ENCODE data around the gene RAD50. TPM values are rescaled to one million over a fixed set of nuclear protein-coding genes. Genes with fewer than 3 reads are reported as not detected.
"Not testable (repeated sequence)": the region's sequence is repeated elsewhere in the genome, so short reads cannot be mapped to it uniquely, and the experiment has no call there.

The RAD50 gene
- total RNA-seq, 4 donors from 2014 or later, result 24.0 to 39.9 (median 29.3) TPM

DNA sequence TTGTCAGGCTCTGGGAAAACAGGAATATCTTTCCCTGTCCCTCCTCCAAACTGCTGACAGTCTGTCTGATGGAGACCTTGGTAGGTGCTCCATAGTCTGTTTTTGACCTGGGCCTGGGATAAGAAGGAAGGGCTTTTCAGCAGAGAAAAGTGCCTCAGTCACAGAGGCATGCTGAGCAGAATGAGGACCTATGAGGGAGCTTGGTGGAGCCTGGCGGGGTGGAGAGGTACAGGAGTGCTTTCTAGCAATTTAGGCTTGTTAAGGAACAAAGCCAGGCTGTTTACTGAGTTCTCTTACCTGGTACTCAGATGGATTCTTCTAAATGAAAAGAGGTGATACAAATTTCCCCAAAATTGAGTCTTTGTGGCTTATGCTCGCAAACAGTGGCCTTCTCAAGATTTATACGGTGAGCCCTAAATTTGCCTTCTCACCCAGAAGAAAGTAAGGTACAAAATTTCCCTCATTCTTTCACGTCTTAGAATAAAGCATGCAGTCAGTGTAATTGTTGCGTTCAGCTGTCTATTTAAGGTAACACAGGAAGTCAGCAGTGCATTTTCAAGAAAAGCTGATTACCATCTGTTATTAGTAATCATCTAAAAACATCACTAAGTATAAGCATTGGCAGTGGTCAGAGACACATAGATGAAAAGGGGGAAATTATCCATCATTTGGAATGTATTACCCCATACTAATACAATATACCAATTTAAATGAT is 72.6 kb downstream of the RAD50 start:
- TF ChIP-seq EP300 (IDR thresholded peaks at IDR 0.05) (no peak), POLR2A (IDR thresholded peaks at IDR 0.05; ENCODE audit: low read depth) (no peak), POLR2AphosphoS5 (IDR thresholded peaks at IDR 0.05) (no peak)
- TF ChIP-seq, protein P1, sequence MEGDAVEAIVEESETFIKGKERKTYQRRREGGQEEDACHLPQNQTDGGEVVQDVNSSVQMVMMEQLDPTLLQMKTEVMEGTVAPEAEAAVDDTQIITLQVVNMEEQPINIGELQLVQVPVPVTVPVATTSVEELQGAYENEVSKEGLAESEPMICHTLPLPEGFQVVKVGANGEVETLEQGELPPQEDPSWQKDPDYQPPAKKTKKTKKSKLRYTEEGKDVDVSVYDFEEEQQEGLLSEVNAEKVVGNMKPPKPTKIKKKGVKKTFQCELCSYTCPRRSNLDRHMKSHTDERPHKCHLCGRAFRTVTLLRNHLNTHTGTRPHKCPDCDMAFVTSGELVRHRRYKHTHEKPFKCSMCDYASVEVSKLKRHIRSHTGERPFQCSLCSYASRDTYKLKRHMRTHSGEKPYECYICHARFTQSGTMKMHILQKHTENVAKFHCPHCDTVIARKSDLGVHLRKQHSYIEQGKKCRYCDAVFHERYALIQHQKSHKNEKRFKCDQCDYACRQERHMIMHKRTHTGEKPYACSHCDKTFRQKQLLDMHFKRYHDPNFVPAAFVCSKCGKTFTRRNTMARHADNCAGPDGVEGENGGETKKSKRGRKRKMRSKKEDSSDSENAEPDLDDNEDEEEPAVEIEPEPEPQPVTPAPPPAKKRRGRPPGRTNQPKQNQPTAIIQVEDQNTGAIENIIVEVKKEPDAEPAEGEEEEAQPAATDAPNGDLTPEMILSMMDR (IDR thresholded peaks at IDR 0.05), result no peak
- no peak overlapping the region for H3K4me3 ChIP-seq
- WGBS, result 84% methylated on average over 5 of the region's 5 CpGs
- no peaks in the 10 kb centered on the region for H3K9me3 ChIP-seq
- H3K4me1 ChIP-seq, result no peaks in the 10 kb centered on the region
- no peaks in the 10 kb centered on the region for H3K27me3 ChIP-seq
- intact Hi-C loops (cut with DNase I), result no loop called here
- H3K27ac ChIP-seq (replicated peaks in 1 of 4), result no peak overlapping the region
- H3K36me3 ChIP-seq, result peaks cover 16 to 54% (median 27%) of the 10 kb centered on the region in 4 donors
- DNase-seq (ENCODE audit: extremely low spot score), result no peak

DNA sequence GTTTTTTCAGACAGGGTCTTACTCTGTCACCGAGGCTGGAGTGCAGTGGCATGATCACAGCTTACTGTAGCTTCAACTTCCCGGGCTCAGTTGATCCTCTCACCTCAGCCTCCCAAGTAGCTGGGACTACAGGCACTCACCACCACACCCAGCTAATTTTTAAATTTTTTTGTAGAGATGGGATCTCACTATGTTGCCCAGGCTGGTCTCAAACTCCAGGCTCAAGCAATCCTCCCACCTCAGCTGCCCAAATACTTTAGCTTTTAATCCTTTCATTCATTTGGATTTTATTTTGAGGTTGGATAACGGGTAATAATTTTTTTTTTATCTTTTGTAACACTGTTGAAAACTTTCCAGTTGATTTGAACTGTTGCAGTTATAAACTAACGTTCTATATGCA is 76.8 kb downstream of the RAD50 start:
- not testable (repeated sequence) for DNase-seq (ENCODE audit: extremely low spot score)

DNA sequence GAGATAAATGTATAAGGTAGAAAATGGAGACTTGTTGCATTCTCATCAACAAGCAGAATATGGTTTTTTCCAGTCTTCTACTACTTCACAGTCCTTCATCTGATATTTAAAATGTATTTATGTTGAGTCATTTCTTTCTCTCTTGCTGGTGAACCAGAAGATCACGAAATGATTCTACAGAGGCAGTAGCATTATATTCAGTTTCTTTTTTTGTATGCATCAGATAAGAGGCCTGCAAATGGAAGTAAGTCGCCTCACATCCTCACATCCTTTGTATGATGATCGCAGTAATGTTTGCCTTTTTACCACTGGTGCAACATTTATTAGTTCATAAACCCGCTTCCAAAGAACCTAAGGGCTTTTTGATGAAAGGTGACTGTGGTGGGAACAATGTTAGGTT is 79.1 kb downstream of the RAD50 start:
- Histone ChIP-seq H3K27me3 (no peaks in the 10 kb centered on the region), H3K27ac (replicated peaks in 1 of 4) (no peak overlapping the region), H3K4me3 (no peak overlapping the region), H3K4me1 (no peaks in the 10 kb centered on the region), H3K36me3 (peaks cover 29 to 74% (median 48%) of the 10 kb centered on the region in 4 donors), H3K9me3 (no peaks in the 10 kb centered on the region)
- no peak for DNase-seq (ENCODE audit: extremely low spot score)
- intact Hi-C loops (cut with DNase I), result no loop called here
- TF ChIP-seq, protein P1 (IDR thresholded peaks at IDR 0.05), result no peak
- TF ChIP-seq POLR2A (IDR thresholded peaks at IDR 0.05; ENCODE audit: low read depth), result no peak
- TF ChIP-seq POLR2AphosphoS5 (IDR thresholded peaks at IDR 0.05), result no peak
- TF ChIP-seq EP300 (IDR thresholded peaks at IDR 0.05), result no peak
- 89% methylated on average over 4 of the region's 4 CpGs for WGBS

More for the DNA sequence above, 76.8 kb downstream of the RAD50 start:
- 97% methylated on average over 4 of the region's 4 CpGs for WGBS
- H3K9me3 ChIP-seq; H3K27ac ChIP-seq (replicated peaks in 1 of 4); H3K4me1 ChIP-seq; intact Hi-C loops (cut with DNase I); H3K4me3 ChIP-seq; H3K27me3 ChIP-seq: not testable (repeated sequence)
- peaks cover 14 to 74% (median 38%) of the 10 kb centered on the region in 4 donors for H3K36me3 ChIP-seq

DNA sequence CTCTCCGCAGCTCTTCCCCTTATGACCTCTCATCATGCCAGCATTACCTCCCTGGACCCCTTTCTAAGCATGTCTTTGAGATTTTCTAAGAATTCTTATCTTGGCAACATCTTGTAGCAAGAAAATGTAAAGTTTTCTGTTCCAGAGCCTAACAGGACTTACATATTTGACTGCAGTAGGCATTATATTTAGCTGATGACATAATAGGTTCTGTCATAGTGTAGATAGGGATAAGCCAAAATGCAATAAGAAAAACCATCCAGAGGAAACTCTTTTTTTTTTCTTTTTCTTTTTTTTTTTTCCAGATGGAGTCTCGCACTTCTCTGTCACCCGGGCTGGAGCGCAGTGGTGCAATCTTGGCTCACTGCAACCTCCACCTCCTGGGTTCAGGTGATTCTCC is 80.5 kb downstream of the RAD50 start:
- TF ChIP-seq POLR2AphosphoS5 (IDR thresholded peaks at IDR 0.05) (no peak), POLR2A (IDR thresholded peaks at IDR 0.05; ENCODE audit: low read depth) (no peak), EP300 (IDR thresholded peaks at IDR 0.05) (no peak)
- TF ChIP-seq, protein P1 (IDR thresholded peaks at IDR 0.05), result no peak
- Histone ChIP-seq H3K27ac (replicated peaks in 1 of 4) (no peak overlapping the region), H3K4me1 (no peaks in the 10 kb centered on the region), H3K27me3 (no peaks in the 10 kb centered on the region), H3K36me3 (peaks cover 32 to 77% (median 56%) of the 10 kb centered on the region in 4 donors), H3K4me3 (no peak overlapping the region), H3K9me3 (no peaks in the 10 kb centered on the region)
- WGBS, result 94% methylated on average over 4 of the region's 4 CpGs
- no peak for DNase-seq (ENCODE audit: extremely low spot score)
- intact Hi-C loops (cut with DNase I), result no loop called here

DNA sequence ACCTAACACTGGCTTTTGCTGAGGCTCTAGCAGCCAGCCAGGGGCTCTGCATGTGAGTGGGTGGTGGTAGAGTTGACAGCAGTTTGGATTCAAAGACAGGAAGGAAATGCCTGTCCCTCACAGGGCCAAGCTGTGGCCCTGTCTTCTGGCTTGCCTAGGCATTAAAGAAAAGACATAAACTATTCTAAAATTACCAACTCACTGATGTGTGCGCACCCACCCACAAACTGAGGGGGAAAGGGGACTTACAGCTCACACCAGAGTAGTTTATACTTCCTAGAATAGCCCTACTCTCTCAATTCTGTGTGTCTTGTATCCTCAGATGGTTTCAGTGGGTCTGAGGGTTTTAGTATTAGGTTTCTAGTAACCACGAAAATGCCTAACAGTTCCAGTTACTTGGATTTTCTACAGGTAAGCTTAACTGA is 82.9 kb downstream of the RAD50 start:
- H3K4me1 ChIP-seq, result no peaks in the 10 kb centered on the region
- no peak overlapping the region for H3K27ac ChIP-seq (replicated peaks in 1 of 4)
- intact Hi-C loops (cut with DNase I), result no loop called here
- peaks cover 42 to 94% (median 67%) of the 10 kb centered on the region in 4 donors for H3K36me3 ChIP-seq
- 81% methylated on average over 2 of the region's 2 CpGs for WGBS
- no peaks in the 10 kb centered on the region for H3K9me3 ChIP-seq
- no peak overlapping the region for H3K4me3 ChIP-seq
- no peaks in the 10 kb centered on the region for H3K27me3 ChIP-seq
- TF ChIP-seq POLR2AphosphoS5 (IDR thresholded peaks at IDR 0.05) (no peak), POLR2A (IDR thresholded peaks at IDR 0.05; ENCODE audit: low read depth) (no peak), EP300 (IDR thresholded peaks at IDR 0.05) (no peak)
- TF ChIP-seq, protein P1 (IDR thresholded peaks at IDR 0.05), result no peak
- no peak for DNase-seq (ENCODE audit: extremely low spot score)

All from esophagus muscularis mucosa (tissue), 4 donors.